H9 (cell line): ENCODE results near the gene CHST1. TPM values are rescaled to one million over a fixed set of nuclear protein-coding genes. Genes with fewer than 3 reads are reported as not detected.

Experiments used
- DNase-seq: peaks from one replicate; pipeline ENCODE4 v3.0.0-alpha.2; 2017
- H2AFZ ChIP-seq: one replicate; pipeline ENCODE4 v1.6.1; 2013; ENCODE audit warnings: mild to moderate bottlenecking, low read length, control low read depth, moderate library complexity
- H2AK5ac ChIP-seq: 2 replicates; pipeline ENCODE4 v1.6.1; 2013; ENCODE audit warnings: low read length, control low read depth, mixed read lengths; ENCODE audit not compliant: insufficient read length
- H2BK120ac ChIP-seq: one replicate; pipeline ENCODE4 v1.6.1; 2013; ENCODE audit warnings: low read depth, mild to moderate bottlenecking, low read length, control low read depth, inconsistent platforms; ENCODE audit not compliant: poor library complexity, severe bottlenecking
- H2BK12ac ChIP-seq: 2 replicates; pipeline ENCODE4 v1.6.1; 2013; ENCODE audit warnings: low read length, control low read depth, mixed read lengths, low read depth; ENCODE audit not compliant: insufficient read length
- H2BK15ac ChIP-seq: 2 replicates; pipeline ENCODE4 v1.6.1; 2013; ENCODE audit warnings: low read depth, low read length, control low read depth
- H2BK20ac ChIP-seq: one replicate; pipeline ENCODE4 v1.6.1; 2013; ENCODE audit warnings: low read depth, mild to moderate bottlenecking, low read length, control low read depth, inconsistent platforms; ENCODE audit not compliant: poor library complexity, severe bottlenecking
- H2BK5ac ChIP-seq: 2 replicates; pipeline ENCODE4 v1.6.1; 2013; ENCODE audit warnings: low read length, control low read depth, mixed read lengths; ENCODE audit not compliant: insufficient read length
- H3K14ac ChIP-seq: 2 replicates; pipeline ENCODE4 v1.6.1; 2013; ENCODE audit warnings: low read length, control low read depth; ENCODE audit not compliant: insufficient read depth
- H3K18ac ChIP-seq: 2 replicates; pipeline ENCODE4 v1.6.1; 2013; ENCODE audit warnings: low read depth, mild to moderate bottlenecking, mixed read lengths, low read length, control low read depth; ENCODE audit not compliant: insufficient read length
- H3K23ac ChIP-seq: 2 replicates; pipeline ENCODE4 v1.6.1; 2013; ENCODE audit warnings: low read length, control low read depth, mixed read lengths, low read depth; ENCODE audit not compliant: insufficient read length
- H3K23me2 ChIP-seq: 2 replicates; pipeline ENCODE4 v1.6.1; 2013; ENCODE audit warnings: low read depth, mild to moderate bottlenecking, mixed read lengths, low read length, control low read depth; ENCODE audit not compliant: insufficient read length, poor library complexity, severe bottlenecking
- H3K27ac ChIP-seq: 2 replicates; pipeline ENCODE4 v1.5.1; 2013; ENCODE audit warnings: low read length, control low read depth, mixed read lengths, low read depth; ENCODE audit not compliant: insufficient read length
- H3K27me3 ChIP-seq: 2 replicates; pipeline ENCODE4 v1.6.1; 2013; ENCODE audit warnings: low read length, control low read depth, inconsistent platforms; ENCODE audit not compliant: insufficient read depth
- H3K4ac ChIP-seq: 2 replicates; pipeline ENCODE4 v1.6.1; 2013; ENCODE audit warnings: low read depth, mild to moderate bottlenecking, control low read depth, inconsistent platforms, low read length, moderate library complexity
- H3K4me1 ChIP-seq: 2 replicates; pipeline ENCODE4 v1.6.1; 2013; ENCODE audit warnings: low read length, control low read depth, inconsistent platforms; ENCODE audit not compliant: insufficient read depth
- H3K4me2 ChIP-seq: 2 replicates; pipeline ENCODE4 v1.6.1; 2013; ENCODE audit warnings: low read length, control low read depth, mixed read lengths; ENCODE audit not compliant: insufficient read length, insufficient read depth
- H3K56ac ChIP-seq: 2 replicates; pipeline ENCODE4 v1.6.1; 2013; ENCODE audit warnings: low read depth, mild to moderate bottlenecking, mixed read lengths, low read length, control low read depth; ENCODE audit not compliant: insufficient read length
- H3K79me1 ChIP-seq: 2 replicates; pipeline ENCODE4 v1.6.1; 2013; ENCODE audit warnings: low read depth, mild to moderate bottlenecking, moderate library complexity, low read length, control low read depth, inconsistent platforms; ENCODE audit not compliant: insufficient read depth, poor library complexity, severe bottlenecking
- H3K79me2 ChIP-seq: 2 replicates; pipeline ENCODE4 v1.6.1; 2013; ENCODE audit warnings: low read length, control low read depth, inconsistent platforms; ENCODE audit not compliant: insufficient read depth
- H3K9ac ChIP-seq: 2 replicates; pipeline ENCODE4 v1.6.1; 2013; ENCODE audit warnings: low read length, control low read depth, mixed read lengths; ENCODE audit not compliant: insufficient read length; ENCODE audit errors: extremely low read depth
- H3K9me3 ChIP-seq: one replicate; pipeline ENCODE4 v1.6.1; 2013; ENCODE audit warnings: low read depth, low read length, inconsistent platforms; ENCODE audit not compliant: control insufficient read depth
- H3T11ph ChIP-seq: one replicate; pipeline ENCODE4 v1.6.1; 2013; ENCODE audit warnings: mild to moderate bottlenecking, low read length, control low read depth, inconsistent platforms
- H4K20me1 ChIP-seq: one replicate; pipeline ENCODE4 v1.6.1; 2013; ENCODE audit not compliant: control insufficient read depth, insufficient read length, insufficient read depth
- H4K5ac ChIP-seq: 2 replicates; pipeline ENCODE4 v1.6.1; 2013; ENCODE audit warnings: low read depth, mild to moderate bottlenecking, mixed read lengths, low read length, control low read depth; ENCODE audit not compliant: insufficient read length
- H4K8ac ChIP-seq: replicated peaks from 2 replicates; pipeline ENCODE4 v1.6.1; 2013; ENCODE audit warnings: low read length, control low read depth, mixed read lengths, low read depth; ENCODE audit not compliant: insufficient read length
- H4K91ac ChIP-seq: 2 replicates; pipeline ENCODE4 v1.6.1; 2013; ENCODE audit warnings: low read depth, mild to moderate bottlenecking, moderate library complexity, mixed read lengths, low read length, control low read depth; ENCODE audit not compliant: insufficient read length
- H3K27ac Mint-ChIP-seq, 3 experiments: 2 replicates in 2 of 3; 3 replicates in 1 of 3; pipeline ENCODE4 v1.8.0; 2020 to 2021; ENCODE audit warnings: mixed read lengths in 3 of 3, mild to moderate bottlenecking in 1 of 3, moderate library complexity in 1 of 3
- H3K27me3 Mint-ChIP-seq: 2 replicates; pipeline ENCODE4 v1.8.0; 2021; ENCODE audit warnings: low read depth, mild to moderate bottlenecking, moderate library complexity, mixed read lengths
- H3K36me3 Mint-ChIP-seq, 3 experiments: 2 replicates in 2 of 3; 3 replicates in 1 of 3; pipeline ENCODE4 v1.8.0; 2020 to 2021; ENCODE audit warnings: low read depth in 3 of 3, mixed read lengths in 3 of 3; ENCODE audit not compliant: insufficient read depth in 1 of 3
- H3K4me1 Mint-ChIP-seq, 2 experiments: 2 replicates each; pipeline ENCODE4 v1.8.0; 2020; ENCODE audit warnings: mixed read lengths in 2 of 2
- H3K4me3 Mint-ChIP-seq, 2 experiments: 2 replicates in 1 of 2; 3 replicates in 1 of 2; pipeline ENCODE4 v1.8.0; 2020 to 2021; ENCODE audit warnings: mild to moderate bottlenecking in 2 of 2, mixed read lengths in 2 of 2, moderate library complexity in 1 of 2
- H3K9me3 Mint-ChIP-seq, 2 experiments: 2 replicates in 1 of 2; 3 replicates in 1 of 2; pipeline ENCODE4 v1.8.0; 2020; ENCODE audit warnings: mild to moderate bottlenecking in 2 of 2, mixed read lengths in 2 of 2, moderate library complexity in 1 of 2
- CTCF ChIP-seq: fragments of 200-600 bp; sonication (generic); conservative IDR thresholded peaks from 3 replicates; pipeline ENCODE4 v1.8.0; 2021; ENCODE audit warnings: antibody characterized with exemption, mild to moderate bottlenecking
- WGBS: extraction: QIAGEN DNeasy Blood & Tissue Kit; methylation state at CpG from one replicate; pipeline ENCODE4 v1.1.7; 2013; ENCODE audit warnings: missing lambda C conversion rate, low lambda C conversion rate, mixed read lengths; ENCODE audit not compliant: insufficient read length; ENCODE audit errors: extremely low coverage; 5-methylcytosine and 5-hydroxymethylcytosine counted together
- total RNA-seq: library from RNA; stranded (reverse); gene quantifications from 2 replicates; pipeline ENCODE4 v1.2.1, GENCODE V29; 2021

CHST1 gene
- total RNA-seq, 1 experiment from 2014 or later, result 0.57 TPM

GRCh38 chr11:45659818-45660160, 5.6 kb downstream of the CHST1 start:
- Histone ChIP-seq H3K14ac (no peak overlapping the region), H2BK15ac (no peak overlapping the region), H3K79me1 (no peaks in the 10 kb centered on the region), H4K5ac (no peak overlapping the region), H3K23me2 (peaks cover 7% of the 10 kb centered on the region), H2BK5ac (no peak overlapping the region), H2AFZ (no peak overlapping the region), H3K9me3 (no peaks in the 10 kb centered on the region), H2BK20ac (no peak overlapping the region), H3K9ac (no peak overlapping the region), H3K27me3 (peaks cover 5% of the 10 kb centered on the region; the same call in 1 of the 2 replicates), H4K20me1 (no peaks in the 10 kb centered on the region), H3K4me1 (no peaks in the 10 kb centered on the region; the same call in 1 of the 2 replicates), H2BK12ac (no peak overlapping the region), H2BK120ac (no peak overlapping the region), H3K4me2 (no peak overlapping the region), H3K4ac (no peak overlapping the region), H4K91ac (no peak overlapping the region), H3T11ph (no peak overlapping the region), H2AK5ac (no peak overlapping the region), H3K79me2 (no peaks in the 10 kb centered on the region), H3K56ac (no peak overlapping the region), H3K23ac (no peak overlapping the region), H4K8ac (no peak overlapping the region), H3K18ac (no peak overlapping the region), H3K27ac (no peak overlapping the region)
- no peak for TF ChIP-seq CTCF
- Mint-ChIP-seq H3K9me3 (no peaks in the 10 kb centered on the region), H3K4me1 (peaks cover 38 to 51% of the 10 kb centered on the region in 2 experiments), H3K27ac (no peak overlapping the region), H3K36me3 (no peaks in the 10 kb centered on the region; a peak in 1 of 7 replicates), H3K27me3 (peaks cover 58% of the 10 kb centered on the region), H3K4me3 (no peak overlapping the region)
- WGBS, result no CpG with 5 or more reads among the region's 4 CpGs
- DNase-seq, result no peak
